SK-N-SH treated with all-trans-retinoic acid at 6 μM for 48 hours (cell line): ENCODE measurements around the gene CDK4.

Experiments
- ATAC-seq: fragments of 200-7000 bp; cut with Tn5 transposase; 3 replicates; pipeline ENCODE4 v1.9.1; 2020; ENCODE audit warnings: mild to moderate bottlenecking, moderate library complexity
- BACH2 ChIP-seq: fragments of 250-450 bp; sonication (Bioruptor Pico); IDR thresholded peaks from 2 replicates; pipeline ENCODE4 v1.9.0; 2021; ENCODE audit warnings: mild to moderate bottlenecking, borderline replicate concordance
- CREB5 ChIP-seq: fragments of 250-450 bp; sonication (Bioruptor Pico); IDR thresholded peaks from 2 replicates; pipeline ENCODE4 v1.5.1; 2020; ENCODE audit warnings: low read depth, mild to moderate bottlenecking, moderate library complexity
- CSDC2 ChIP-seq: fragments of 250-450 bp; sonication (Bioruptor Pico); IDR thresholded peaks from 2 replicates; pipeline ENCODE4 v1.5.0; 2020; ENCODE audit warnings: mild to moderate bottlenecking, moderate library complexity
- ESRRG ChIP-seq: fragments of 250-450 bp; sonication (Bioruptor Pico); IDR thresholded peaks from 2 replicates; pipeline ENCODE4 v1.6.1; 2021; ENCODE audit warnings: mild to moderate bottlenecking
- GLIS3 ChIP-seq: fragments of 250-450 bp; sonication (Bioruptor Pico); IDR thresholded peaks from 2 replicates; pipeline ENCODE4 v1.5.0; 2020; ENCODE audit warnings: mild to moderate bottlenecking, moderate library complexity
- ISL1 ChIP-seq: fragments of 250-450 bp; sonication (Bioruptor Pico); IDR thresholded peaks from 2 replicates; pipeline ENCODE4 v2.1.2; 2022; ENCODE audit warnings: mild to moderate bottlenecking, moderate library complexity
- OSR1 ChIP-seq: fragments of 250-450 bp; sonication (Bioruptor Pico); IDR thresholded peaks from 2 replicates; pipeline ENCODE4 v1.8.0; 2022; ENCODE audit warnings: moderate library complexity, mild to moderate bottlenecking, inconsistent platforms
- PPARA ChIP-seq: fragments of 250-450 bp; sonication (Bioruptor Pico); IDR thresholded peaks from 2 replicates; pipeline ENCODE4 v1.5.0; 2020; ENCODE audit warnings: mild to moderate bottlenecking, borderline replicate concordance
- RARB ChIP-seq: fragments of 250-450 bp; sonication (Bioruptor Pico); IDR thresholded peaks from 2 replicates; pipeline ENCODE4 v1.8.0; 2021; ENCODE audit warnings: mild to moderate bottlenecking, moderate library complexity
- SNAI2 ChIP-seq: fragments of 250-450 bp; sonication (Bioruptor Pico); IDR thresholded peaks from 2 replicates; pipeline ENCODE4 v1.5.0; 2020; ENCODE audit warnings: mild to moderate bottlenecking, moderate library complexity
- TCF4 ChIP-seq: fragments of 250-450 bp; sonication (Bioruptor Pico); IDR thresholded peaks from 2 replicates; pipeline ENCODE4 v1.8.0; 2021; ENCODE audit warnings: mild to moderate bottlenecking, moderate library complexity, borderline replicate concordance
- TOX ChIP-seq: fragments of 250-450 bp; sonication (Bioruptor Pico); IDR thresholded peaks from 2 replicates; pipeline ENCODE4 v1.8.0; 2021; ENCODE audit warnings: mild to moderate bottlenecking, moderate library complexity, borderline replicate concordance
- ZC3H10 ChIP-seq: fragments of 250-450 bp; sonication (Bioruptor Pico); IDR thresholded peaks from 2 replicates; pipeline ENCODE4 v1.5.1; 2021; ENCODE audit warnings: mild to moderate bottlenecking, moderate library complexity
- ZFP3 ChIP-seq: fragments of 250-450 bp; sonication (Bioruptor Pico); IDR thresholded peaks from 2 replicates; pipeline ENCODE4 v1.5.0; 2020; ENCODE audit warnings: mild to moderate bottlenecking, moderate library complexity
- ZFP30 ChIP-seq: fragments of 450-650 bp; formaldehyde crosslinking; IDR thresholded peaks from 2 replicates; pipeline ENCODE4 v1.5.0; 2022; ENCODE audit warnings: mild to moderate bottlenecking, moderate library complexity
- ZNF565 ChIP-seq: fragments of 450-650 bp; formaldehyde crosslinking; conservative IDR thresholded peaks from 2 replicates; pipeline ENCODE4 v1.5.0; 2020; ENCODE audit warnings: low read depth, mild to moderate bottlenecking, moderate library complexity
- ZNF70 ChIP-seq: fragments of 450-650 bp; formaldehyde crosslinking; IDR thresholded peaks from 2 replicates; pipeline ENCODE4 v1.5.0; 2020; ENCODE audit warnings: mild to moderate bottlenecking, moderate library complexity
- ZNF8 ChIP-seq: fragments of 450-650 bp; formaldehyde crosslinking; IDR thresholded peaks from 2 replicates; pipeline ENCODE4 v1.5.0; 2020; ENCODE audit warnings: mild to moderate bottlenecking, moderate library complexity
- TF ChIP-seq, protein P1 (sequence below): fragments of 250-450 bp; sonication (Bioruptor Pico); IDR thresholded peaks from 2 replicates; pipeline ENCODE4 v1.8.0; 2021; ENCODE audit warnings: low read depth, mild to moderate bottlenecking, moderate library complexity, borderline replicate concordance
- TF ChIP-seq, protein P2 (sequence below): fragments of 250-450 bp; sonication (Bioruptor Pico); IDR thresholded peaks from 2 replicates; pipeline ENCODE4 v1.5.1; 2021; ENCODE audit warnings: mild to moderate bottlenecking, moderate library complexity
- TF ChIP-seq, protein P3 (sequence below): fragments of 250-450 bp; sonication (Bioruptor Pico); IDR thresholded peaks from 2 replicates; pipeline ENCODE4 v1.8.0; 2020; ENCODE audit warnings: mild to moderate bottlenecking, moderate library complexity, borderline replicate concordance

CDK4 gene

DNA sequence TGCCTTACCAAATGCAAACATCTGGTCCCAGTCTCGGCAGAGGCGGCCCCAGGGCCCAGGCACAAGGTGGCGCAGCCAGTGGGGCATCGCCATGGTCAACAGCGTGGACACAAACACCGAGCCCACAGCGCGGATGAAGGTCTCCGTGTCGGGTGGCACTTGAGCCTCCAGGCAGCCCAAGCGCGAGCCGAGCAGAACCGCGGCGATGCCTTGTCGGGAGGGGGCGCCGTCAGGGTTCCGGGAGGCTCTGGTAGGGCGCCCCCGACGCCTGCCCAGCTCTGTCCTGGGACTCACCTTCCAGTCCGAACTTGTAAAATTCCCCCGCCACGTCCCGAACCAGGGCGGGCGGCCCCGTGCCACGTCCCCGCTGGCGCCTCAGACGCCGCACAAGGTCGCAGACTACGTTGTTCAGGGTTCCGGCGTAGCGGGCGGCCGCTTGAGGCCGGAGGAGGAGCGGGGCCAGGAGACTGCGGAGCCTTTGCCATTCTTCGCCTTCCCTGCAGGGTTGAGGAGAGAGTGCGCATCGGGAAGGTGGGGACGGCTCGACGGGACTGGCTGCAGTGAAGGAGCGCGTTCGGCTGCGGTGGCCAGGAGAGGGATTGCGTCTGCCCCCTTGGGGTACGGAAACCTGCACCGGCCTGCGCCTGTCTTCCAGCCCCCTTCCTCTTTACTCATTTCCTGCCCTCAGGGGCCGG, 13.0 kb upstream of the CDK4 start (continued):
- TF ChIP-seq, protein P1, sequence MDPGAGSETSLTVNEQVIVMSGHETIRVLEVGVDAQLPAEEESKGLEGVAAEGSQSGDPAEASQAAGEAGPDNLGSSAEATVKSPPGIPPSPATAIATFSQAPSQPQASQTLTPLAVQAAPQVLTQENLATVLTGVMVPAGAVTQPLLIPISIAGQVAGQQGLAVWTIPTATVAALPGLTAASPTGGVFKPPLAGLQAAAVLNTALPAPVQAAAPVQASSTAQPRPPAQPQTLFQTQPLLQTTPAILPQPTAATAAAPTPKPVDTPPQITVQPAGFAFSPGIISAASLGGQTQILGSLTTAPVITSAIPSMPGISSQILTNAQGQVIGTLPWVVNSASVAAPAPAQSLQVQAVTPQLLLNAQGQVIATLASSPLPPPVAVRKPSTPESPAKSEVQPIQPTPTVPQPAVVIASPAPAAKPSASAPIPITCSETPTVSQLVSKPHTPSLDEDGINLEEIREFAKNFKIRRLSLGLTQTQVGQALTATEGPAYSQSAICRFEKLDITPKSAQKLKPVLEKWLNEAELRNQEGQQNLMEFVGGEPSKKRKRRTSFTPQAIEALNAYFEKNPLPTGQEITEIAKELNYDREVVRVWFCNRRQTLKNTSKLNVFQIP: no peak
- TF ChIP-seq, protein P2, sequence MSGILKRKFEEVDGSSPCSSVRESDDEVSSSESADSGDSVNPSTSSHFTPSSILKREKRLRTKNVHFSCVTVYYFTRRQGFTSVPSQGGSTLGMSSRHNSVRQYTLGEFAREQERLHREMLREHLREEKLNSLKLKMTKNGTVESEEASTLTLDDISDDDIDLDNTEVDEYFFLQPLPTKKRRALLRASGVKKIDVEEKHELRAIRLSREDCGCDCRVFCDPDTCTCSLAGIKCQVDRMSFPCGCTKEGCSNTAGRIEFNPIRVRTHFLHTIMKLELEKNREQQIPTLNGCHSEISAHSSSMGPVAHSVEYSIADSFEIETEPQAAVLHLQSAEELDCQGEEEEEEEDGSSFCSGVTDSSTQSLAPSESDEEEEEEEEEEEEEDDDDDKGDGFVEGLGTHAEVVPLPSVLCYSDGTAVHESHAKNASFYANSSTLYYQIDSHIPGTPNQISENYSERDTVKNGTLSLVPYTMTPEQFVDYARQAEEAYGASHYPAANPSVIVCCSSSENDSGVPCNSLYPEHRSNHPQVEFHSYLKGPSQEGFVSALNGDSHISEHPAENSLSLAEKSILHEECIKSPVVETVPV (CRISPR knock-in tag): no peak

GRCh38 chr12:57764662-57765002, 12.5 kb upstream of the CDK4 start:
- no peak for ATAC-seq
- no peak for TF ChIP-seq ZFP3 (CRISPR knock-in tag)
- TF ChIP-seq TOX: no peak
- no peak for TF ChIP-seq CREB5 (CRISPR knock-in tag)
- TF ChIP-seq ZNF565 (CRISPR knock-in tag): no peak

GRCh38 chr12:57763881-57764661, 12.0 kb upstream of the CDK4 start:
- TF ChIP-seq ESRRG (no peak), PPARA (CRISPR knock-in tag) (no peak), ZFP30 (no peak), TOX (no peak), RARB (CRISPR knock-in tag) (no peak), BACH2 (CRISPR knock-in tag) (no peak), CSDC2 (CRISPR knock-in tag) (no peak), ZNF8 (no peak), ZNF70 (CRISPR knock-in tag) (no peak), ZFP3 (CRISPR knock-in tag) (no peak), CREB5 (CRISPR knock-in tag) (no peak), TCF4 (CRISPR knock-in tag) (no peak), GLIS3 (CRISPR knock-in tag) (no peak), ISL1 (CRISPR knock-in tag) (no peak)
- TF ChIP-seq, protein P2 (CRISPR knock-in tag): no peak
- TF ChIP-seq, all 23 proteins: peak for 0
- no peak for ATAC-seq

DNA sequence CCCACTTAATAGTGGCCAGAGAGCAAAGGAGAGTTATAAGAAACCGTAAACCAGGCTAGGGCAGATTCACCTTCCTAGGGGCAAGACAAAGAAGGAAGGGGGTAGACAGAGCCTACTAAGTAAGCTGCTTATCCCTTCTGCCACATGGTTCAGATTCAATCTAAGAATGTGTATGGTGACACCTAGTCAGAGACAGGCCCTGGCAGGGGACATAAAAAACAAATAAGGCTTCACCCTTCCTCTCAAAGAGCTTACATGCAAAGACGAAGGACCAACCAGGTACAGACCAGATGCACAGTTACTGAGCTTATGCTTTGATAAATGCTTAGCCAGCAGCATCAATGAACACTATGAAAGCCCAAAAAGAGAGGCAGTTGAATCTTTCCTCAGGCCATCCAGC, 10.4 kb upstream of the CDK4 start:
- no peak for ATAC-seq
- TF ChIP-seq ESRRG: no peak
- no peak for TF ChIP-seq RARB (CRISPR knock-in tag)
- no peak for TF ChIP-seq OSR1
- TF ChIP-seq, protein P3, sequence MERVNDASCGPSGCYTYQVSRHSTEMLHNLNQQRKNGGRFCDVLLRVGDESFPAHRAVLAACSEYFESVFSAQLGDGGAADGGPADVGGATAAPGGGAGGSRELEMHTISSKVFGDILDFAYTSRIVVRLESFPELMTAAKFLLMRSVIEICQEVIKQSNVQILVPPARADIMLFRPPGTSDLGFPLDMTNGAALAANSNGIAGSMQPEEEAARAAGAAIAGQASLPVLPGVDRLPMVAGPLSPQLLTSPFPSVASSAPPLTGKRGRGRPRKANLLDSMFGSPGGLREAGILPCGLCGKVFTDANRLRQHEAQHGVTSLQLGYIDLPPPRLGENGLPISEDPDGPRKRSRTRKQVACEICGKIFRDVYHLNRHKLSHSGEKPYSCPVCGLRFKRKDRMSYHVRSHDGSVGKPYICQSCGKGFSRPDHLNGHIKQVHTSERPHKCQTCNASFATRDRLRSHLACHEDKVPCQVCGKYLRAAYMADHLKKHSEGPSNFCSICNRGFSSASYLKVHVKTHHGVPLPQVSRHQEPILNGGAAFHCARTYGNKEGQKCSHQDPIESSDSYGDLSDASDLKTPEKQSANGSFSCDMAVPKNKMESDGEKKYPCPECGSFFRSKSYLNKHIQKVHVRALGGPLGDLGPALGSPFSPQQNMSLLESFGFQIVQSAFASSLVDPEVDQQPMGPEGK (CRISPR knock-in tag): no peak
- TF ChIP-seq ZNF8: no peak
- TF ChIP-seq SNAI2 (CRISPR knock-in tag): no peak
- TF ChIP-seq ISL1 (CRISPR knock-in tag): no peak
- TF ChIP-seq, protein P1: no peak
- no peak for TF ChIP-seq ZC3H10 (CRISPR knock-in tag)
- TF ChIP-seq ZNF565 (CRISPR knock-in tag): no peak
- no peak for TF ChIP-seq BACH2 (CRISPR knock-in tag)
- TF ChIP-seq ZFP30: no peak
